ENCODE results near the gene A2ML1. TPM values are rescaled to one million over a fixed set of nuclear protein-coding genes. Genes with fewer than 3 reads are reported as not detected.
"Not testable (repeated sequence)": the region's sequence is repeated elsewhere in the genome, so short reads cannot be mapped to it uniquely, and the experiment has no call there.

The A2ML1 gene
- total RNA-seq, 1 experiment from 2014 or later, result not detected

GRCh38 chr12:8852119-8852518 is 29.7 kb downstream of the A2ML1 start:
- no peak for DNase-seq (ENCODE audit: low spot score)

- DNase-seq (ENCODE audit: low spot score), result no peak
Measured at GRCh38 chr12:8855891-8856290, 33.5 kb downstream of the A2ML1 start.

- not testable (repeated sequence) for DNase-seq (ENCODE audit: low spot score)
Measured at GRCh38 chr12:8859448-8859847, 37.0 kb downstream of the A2ML1 start.

- peak; percentile 38 for DNase-seq (ENCODE audit: low spot score)
Measured at GRCh38 chr12:8860165-8860961, 37.9 kb downstream of the A2ML1 start.

GRCh38 chr12:8866429-8866828 is 44.0 kb downstream of the A2ML1 start:
- no peak for DNase-seq (ENCODE audit: low spot score)

- DNase-seq (ENCODE audit: low spot score), result no peak
Measured at GRCh38 chr12:8867009-8867408, 44.6 kb downstream of the A2ML1 start.

GRCh38 chr12:8867786-8868185 is 45.4 kb downstream of the A2ML1 start:
- no peak for DNase-seq (ENCODE audit: low spot score)

GRCh38 chr12:8870586-8870985 is 48.2 kb downstream of the A2ML1 start:
- DNase-seq (ENCODE audit: low spot score), result no peak

- no peak for DNase-seq (ENCODE audit: low spot score)
Measured at GRCh38 chr12:8871068-8871467, 48.6 kb downstream of the A2ML1 start.

GRCh38 chr12:8876887-8877286 is 54.5 kb downstream of the A2ML1 start:
- no peak for DNase-seq (ENCODE audit: low spot score)

GRCh38 chr12:8886502-8887284 is 64.3 kb downstream of the A2ML1 start:
- no peak for DNase-seq (ENCODE audit: low spot score)

GRCh38 chr12:8887285-8887715 is 64.9 kb downstream of the A2ML1 start:
- DNase-seq (ENCODE audit: low spot score), result no peak

GRCh38 chr12:8890313-8891085 is 68.1 kb downstream of the A2ML1 start:
- peak; percentile 61 for DNase-seq (ENCODE audit: low spot score)

- DNase-seq (ENCODE audit: low spot score), result no peak
Measured at GRCh38 chr12:8891976-8892375, 69.6 kb downstream of the A2ML1 start.

GRCh38 chr12:8894378-8894777 is 72.0 kb downstream of the A2ML1 start:
- DNase-seq (ENCODE audit: low spot score), result no peak

- DNase-seq (ENCODE audit: low spot score), result no peak
Measured at GRCh38 chr12:8894986-8895385, 72.6 kb downstream of the A2ML1 start.

GRCh38 chr12:8897081-8897480 is 74.7 kb downstream of the A2ML1 start:
- no peak for DNase-seq (ENCODE audit: low spot score)

GRCh38 chr12:8899830-8900229 is 77.4 kb downstream of the A2ML1 start:
- DNase-seq (ENCODE audit: low spot score), result no peak

GRCh38 chr12:8902703-8903102 is 80.3 kb downstream of the A2ML1 start:
- DNase-seq (ENCODE audit: low spot score), result not testable (repeated sequence)

- DNase-seq (ENCODE audit: low spot score), result no peak
Measured at GRCh38 chr12:8903646-8904045, 81.2 kb downstream of the A2ML1 start.

- DNase-seq (ENCODE audit: low spot score), result no peak
Measured at GRCh38 chr12:8904665-8905064, 82.2 kb downstream of the A2ML1 start.

- DNase-seq (ENCODE audit: low spot score), result no peak
Measured at GRCh38 chr12:8905546-8905945, 83.1 kb downstream of the A2ML1 start.

Data from HT-29 (cell line).